Memory B cell (primary cell): ENCODE measurements around the gene SLC7A4.

Source experiments
- ATAC-seq: fragments of 150-1000 bp; cut with Tn5 transposase; 2 replicates; pipeline ENCODE4 v1.10.0; 2021; ENCODE audit warnings: low read depth, mild to moderate bottlenecking, moderate library complexity
- DNase-seq, 2 donors: peaks; one replicate each; pipeline ENCODE4 v3.0.0; 2022; ENCODE audit warnings: low spot score in 2 of 2
- H3K27ac Mint-ChIP-seq: one replicate; pipeline ENCODE4 v1.8.0; 2022; ENCODE audit warnings: mild to moderate bottlenecking, moderate library complexity, mixed read lengths
- H3K27me3 Mint-ChIP-seq: one replicate; pipeline ENCODE4 v1.8.0; 2022; ENCODE audit warnings: mixed read lengths
- H3K36me3 Mint-ChIP-seq: one replicate; pipeline ENCODE4 v1.8.0; 2022; ENCODE audit warnings: mild to moderate bottlenecking, mixed read lengths
- H3K4me1 Mint-ChIP-seq: one replicate; pipeline ENCODE4 v1.8.0; 2022; ENCODE audit warnings: mixed read lengths
- H3K4me3 Mint-ChIP-seq: one replicate; pipeline ENCODE4 v1.8.0; 2022; ENCODE audit warnings: mild to moderate bottlenecking, moderate library complexity, mixed read lengths
- H3K9me3 Mint-ChIP-seq: one replicate; pipeline ENCODE4 v1.8.0; 2022; ENCODE audit warnings: mixed read lengths

SLC7A4 gene

DNA sequence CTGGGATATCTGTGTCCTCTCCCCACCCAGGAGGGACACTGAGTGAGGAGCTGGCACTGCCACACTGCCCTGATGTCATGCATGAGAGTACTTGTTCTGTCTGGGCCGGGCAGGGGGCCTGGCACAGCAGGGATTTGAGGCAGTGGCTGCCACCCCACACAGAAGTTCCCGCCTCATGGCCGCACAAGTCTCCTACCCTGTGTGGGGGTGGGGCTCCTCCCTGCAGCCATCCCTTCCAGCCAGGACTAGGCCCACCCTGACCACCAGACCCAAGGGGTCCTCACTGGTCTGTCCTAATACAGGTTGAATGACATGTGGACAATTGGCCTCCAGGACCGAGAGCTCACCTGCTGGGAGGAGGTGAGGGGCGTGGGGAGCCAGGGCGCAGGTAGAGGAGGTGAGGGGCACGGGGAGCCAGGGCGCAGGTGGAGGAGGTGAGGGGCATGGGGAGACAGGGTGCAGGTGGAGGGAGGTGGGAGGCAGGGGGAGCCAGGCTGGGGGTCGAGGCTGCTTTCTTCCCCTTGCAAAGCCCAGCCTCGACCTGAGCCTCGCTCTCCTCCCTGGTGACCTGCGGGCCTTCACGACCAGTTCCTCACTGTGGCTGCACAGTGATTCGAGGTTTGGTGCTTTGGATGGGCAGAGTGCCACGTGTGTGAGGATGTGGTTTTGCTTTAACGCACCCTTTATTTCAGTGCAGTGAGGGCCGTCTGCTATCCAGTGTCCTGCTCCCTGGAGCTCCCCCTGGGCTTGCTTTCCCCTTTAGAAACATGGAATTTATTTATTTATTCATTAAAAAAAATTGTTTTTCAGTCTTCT is 42.8 kb downstream of the SLC7A4 start:
- H3K27me3 Mint-ChIP-seq, result no peaks in the 10 kb centered on the region
- no peak overlapping the region for H3K27ac Mint-ChIP-seq
- H3K4me3 Mint-ChIP-seq, result no peak overlapping the region
- H3K36me3 Mint-ChIP-seq, result peaks cover 12% of the 10 kb centered on the region
- H3K9me3 Mint-ChIP-seq, result no peaks in the 10 kb centered on the region
- peaks cover 2% of the 10 kb centered on the region for H3K4me1 Mint-ChIP-seq
- ATAC-seq (no peak), DNase-seq (no peak)

- H3K27me3 Mint-ChIP-seq, result no peaks in the 10 kb centered on the region
- no peak overlapping the region for H3K27ac Mint-ChIP-seq
- ATAC-seq (no peak), DNase-seq (no peak)
- H3K36me3 Mint-ChIP-seq, result peaks cover 16% of the 10 kb centered on the region
- H3K9me3 Mint-ChIP-seq, result no peaks in the 10 kb centered on the region
- peaks cover 6% of the 10 kb centered on the region for H3K4me1 Mint-ChIP-seq
- no peak overlapping the region for H3K4me3 Mint-ChIP-seq
These were observed 43.6 kb downstream of the SLC7A4 start for GRCh38 chr22:20988573-20989322.

GRCh38 chr22:20987375-20987774 is 45.0 kb downstream of the SLC7A4 start:
- DNase-seq (no peak), ATAC-seq (no peak)
- Mint-ChIP-seq H3K9me3 (no peaks in the 10 kb centered on the region), H3K4me3 (no peak overlapping the region), H3K27ac (no peak overlapping the region), H3K36me3 (peaks cover 14% of the 10 kb centered on the region), H3K27me3 (no peaks in the 10 kb centered on the region), H3K4me1 (peaks cover 13% of the 10 kb centered on the region)

DNA sequence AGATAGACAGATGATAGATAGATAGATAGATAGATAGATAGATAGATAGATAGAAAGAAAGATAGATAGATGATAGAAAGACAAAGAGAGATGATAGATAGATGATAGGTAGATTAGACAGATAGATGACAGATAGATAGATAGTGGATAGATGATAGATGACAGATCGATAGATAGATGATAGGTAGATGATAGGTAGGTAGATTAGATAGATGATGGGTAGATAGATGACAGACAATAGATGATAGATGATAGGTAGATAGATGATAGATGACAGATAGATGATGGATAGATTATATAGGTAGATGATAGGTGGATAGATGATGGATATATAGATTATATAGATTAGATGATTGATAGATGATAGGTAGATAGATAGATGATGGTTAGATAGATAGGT is 46.0 kb downstream of the SLC7A4 start:
- no peaks in the 10 kb centered on the region for H3K9me3 Mint-ChIP-seq
- peaks cover 16% of the 10 kb centered on the region for H3K4me1 Mint-ChIP-seq
- no peak overlapping the region for H3K27ac Mint-ChIP-seq
- DNase-seq (no peak), ATAC-seq (no peak)
- no peak overlapping the region for H3K4me3 Mint-ChIP-seq
- H3K36me3 Mint-ChIP-seq, result peaks cover 14% of the 10 kb centered on the region
- H3K27me3 Mint-ChIP-seq, result no peaks in the 10 kb centered on the region

GRCh38 chr22:20985720-20986119 is 46.6 kb downstream of the SLC7A4 start:
- ATAC-seq, result no peak
- H3K9me3 Mint-ChIP-seq, result no peaks in the 10 kb centered on the region
- H3K36me3 Mint-ChIP-seq, result peaks cover 11% of the 10 kb centered on the region
- H3K27me3 Mint-ChIP-seq, result no peaks in the 10 kb centered on the region
- no peak overlapping the region for H3K27ac Mint-ChIP-seq
- H3K4me1 Mint-ChIP-seq, result peaks cover 21% of the 10 kb centered on the region
- no peak overlapping the region for H3K4me3 Mint-ChIP-seq
- no peak for DNase-seq

DNA sequence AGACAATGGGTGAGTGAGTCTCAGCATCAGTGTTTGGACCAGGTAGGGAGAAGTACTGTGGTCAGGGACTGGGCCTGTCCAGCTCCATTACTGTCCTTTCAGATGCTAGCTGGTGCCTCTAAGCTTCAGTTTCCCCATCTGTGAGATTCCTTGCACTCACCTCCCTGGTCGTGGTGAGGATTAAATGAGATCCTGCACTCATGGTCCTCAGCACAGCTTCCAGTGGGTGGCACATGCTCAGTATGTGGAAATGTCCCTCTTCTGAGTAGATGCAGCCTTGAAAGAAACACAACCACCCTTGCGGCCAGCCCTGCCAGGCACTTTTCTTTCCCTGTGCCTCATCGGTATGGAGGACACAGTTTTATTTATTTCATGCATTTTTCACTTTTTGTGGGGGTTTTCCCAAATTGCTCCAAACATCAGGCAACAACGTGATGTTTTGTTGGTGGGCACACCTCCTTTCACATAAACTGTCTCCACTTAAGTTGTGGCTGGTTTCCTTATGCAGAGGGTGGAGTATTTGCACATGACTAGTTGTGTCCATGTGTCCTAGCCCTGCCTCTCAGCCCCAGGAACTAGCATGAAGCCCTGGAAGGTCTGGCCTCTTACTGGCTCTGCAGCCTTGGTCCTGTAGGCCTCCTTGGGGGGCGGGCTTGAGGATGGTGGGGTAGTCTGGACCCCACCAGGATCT is 49.1 kb downstream of the SLC7A4 start:
- DNase-seq, result no peak
- Mint-ChIP-seq H3K27me3 (peaks cover 3% of the 10 kb centered on the region), H3K36me3 (peaks cover 12% of the 10 kb centered on the region), H3K4me1 (peaks cover 28% of the 10 kb centered on the region), H3K9me3 (peaks cover 3% of the 10 kb centered on the region), H3K27ac (peak overlapping the region; percentile 90), H3K4me3 (peak overlapping the region; percentile 93)
- no peak for ATAC-seq

- H3K9me3 Mint-ChIP-seq, result peaks cover 3% of the 10 kb centered on the region
- peak overlapping the region; percentile 93 for H3K4me3 Mint-ChIP-seq
- peaks cover 3% of the 10 kb centered on the region for H3K27me3 Mint-ChIP-seq
- peaks cover 9% of the 10 kb centered on the region for H3K36me3 Mint-ChIP-seq
- H3K27ac Mint-ChIP-seq, result peak overlapping the region; percentile 90
- H3K4me1 Mint-ChIP-seq, result peaks cover 28% of the 10 kb centered on the region
- ATAC-seq (no peak), DNase-seq (no peak)
These were observed 49.8 kb downstream of the SLC7A4 start for GRCh38 chr22:20982563-20982882.

DNA sequence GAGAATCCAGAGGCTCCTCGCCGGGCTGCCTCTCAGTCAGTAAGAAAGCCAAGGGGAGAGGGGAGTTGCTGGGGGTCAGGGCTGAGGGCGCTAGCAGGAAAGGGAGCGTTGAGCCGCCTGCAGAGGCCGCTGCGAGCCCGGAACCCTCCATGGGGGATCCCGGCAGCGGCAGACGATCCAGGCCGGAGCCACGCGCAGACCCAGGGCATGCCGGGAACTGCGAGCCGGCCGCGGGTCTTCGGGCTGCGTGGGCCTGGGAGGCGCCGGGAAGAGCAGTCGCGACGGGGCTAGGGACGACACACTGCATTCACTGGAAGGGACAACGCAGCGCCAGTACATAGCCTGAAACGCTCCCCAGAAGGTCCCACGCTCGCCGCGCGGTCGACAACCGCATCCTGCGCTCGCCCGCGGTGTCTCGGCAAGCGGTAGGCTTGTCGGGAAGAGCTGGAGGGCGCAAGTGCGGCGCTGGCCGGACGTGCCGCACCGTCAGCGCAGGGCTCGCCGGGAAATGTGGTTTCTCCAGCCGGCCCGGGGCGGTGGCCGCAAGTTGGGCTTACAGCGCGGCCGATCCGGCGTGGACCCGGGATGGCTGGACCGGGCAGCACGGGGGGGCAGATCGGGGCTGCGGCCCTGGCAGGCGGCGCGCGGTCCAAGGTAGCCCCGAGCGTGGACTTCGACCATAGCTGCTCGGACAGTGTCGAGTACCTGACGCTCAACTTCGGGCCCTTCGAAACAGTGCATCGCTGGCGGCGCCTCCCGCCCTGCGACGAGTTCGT is 50.4 kb downstream of the SLC7A4 start, which contains the start of gene LZTR1:
Gene LZTR1, plus strand, starts transcription at position 511 of the 776 bp plus-strand sequence. Its CDS starts 75 bp downstream, at position 586.
- H3K4me3 Mint-ChIP-seq, result peak within 1 kb of the TSS; percentile 93
- peaks cover 8% of the 10 kb centered on the region for H3K36me3 Mint-ChIP-seq
- DNase-seq (peak; percentile 53 to 61), ATAC-seq (peak; percentile 74)
- peaks cover 28% of the 10 kb centered on the region for H3K4me1 Mint-ChIP-seq
- peaks cover 3% of the 10 kb centered on the region for H3K27me3 Mint-ChIP-seq
- H3K9me3 Mint-ChIP-seq, result peaks cover 3% of the 10 kb centered on the region
- H3K27ac Mint-ChIP-seq, result peak within 1 kb of the TSS; percentile 90

GRCh38 chr22:20980938-20981722 is 51.2 kb downstream of the SLC7A4 start:
- Mint-ChIP-seq H3K4me1 (peaks cover 26% of the 10 kb centered on the region), H3K9me3 (peaks cover 3% of the 10 kb centered on the region), H3K4me3 (peak overlapping the region; percentile 93), H3K27me3 (peaks cover 3% of the 10 kb centered on the region), H3K36me3 (peaks cover 5% of the 10 kb centered on the region), H3K27ac (peak overlapping the region; percentile 90)
- DNase-seq, result no peak
- ATAC-seq, result no peak

DNA sequence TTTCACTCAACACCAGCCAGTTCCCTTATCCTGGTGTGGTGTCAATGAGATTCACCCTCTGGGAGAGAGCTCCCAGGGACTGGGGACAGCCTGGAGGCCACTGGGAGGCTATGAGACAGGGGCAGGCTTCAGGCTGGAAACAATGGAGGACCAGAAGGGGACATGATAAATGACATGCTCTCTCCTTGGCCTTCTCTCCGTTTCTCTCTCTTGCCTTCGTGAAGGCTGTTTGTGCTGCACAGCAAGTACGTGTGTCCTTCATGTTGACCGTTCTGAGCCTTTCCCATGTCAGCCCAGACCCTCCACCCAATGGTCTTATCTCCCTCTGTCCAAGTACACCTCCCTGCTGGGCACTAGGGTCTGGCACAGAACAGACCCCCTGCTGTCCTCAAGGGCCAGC is 51.8 kb downstream of the SLC7A4 start:
- peaks cover 5% of the 10 kb centered on the region for H3K36me3 Mint-ChIP-seq

DNA sequence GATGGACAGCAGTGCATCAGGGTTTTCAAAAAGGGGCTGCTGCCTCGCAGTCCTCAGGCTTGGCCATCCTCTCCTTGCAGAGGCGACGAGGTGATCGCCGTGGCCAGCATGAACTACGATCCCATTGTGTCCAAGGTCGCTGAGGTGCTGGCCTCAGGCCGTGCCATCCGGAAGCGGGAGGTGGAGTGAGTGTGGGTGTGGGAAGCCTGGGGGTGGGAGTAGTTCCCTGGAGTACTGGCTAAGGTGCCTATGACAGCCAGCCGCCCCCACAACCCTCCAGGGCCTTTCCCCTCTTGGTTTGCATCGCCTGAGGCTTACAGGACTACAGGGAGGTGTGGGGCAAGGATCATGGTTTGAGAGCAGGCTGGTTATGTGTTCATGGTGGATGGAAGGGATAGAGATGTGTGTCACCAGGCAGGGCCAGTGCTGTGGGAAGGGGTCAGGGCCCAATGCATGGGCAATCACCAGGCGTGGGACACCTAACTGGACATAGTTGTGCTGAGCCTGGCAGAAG is 52.4 kb downstream of the SLC7A4 start:
- Mint-ChIP-seq H3K27ac (no peak overlapping the region), H3K4me3 (no peak overlapping the region), H3K4me1 (peaks cover 26% of the 10 kb centered on the region), H3K27me3 (peaks cover 3% of the 10 kb centered on the region), H3K36me3 (peaks cover 5% of the 10 kb centered on the region), H3K9me3 (peaks cover 3% of the 10 kb centered on the region)
- ATAC-seq (no peak), DNase-seq (no peak)

More for the DNA sequence above, 51.8 kb downstream of the SLC7A4 start:
- ATAC-seq (no peak), DNase-seq (no peak)
- Mint-ChIP-seq H3K9me3 (peaks cover 3% of the 10 kb centered on the region), H3K27ac (no peak overlapping the region), H3K27me3 (peaks cover 3% of the 10 kb centered on the region), H3K4me1 (peaks cover 26% of the 10 kb centered on the region), H3K4me3 (no peak overlapping the region)

- ATAC-seq (peak; percentile 77), DNase-seq (peak in 1 of 2 donors; percentile 58)
- H3K4me3 Mint-ChIP-seq, result peak overlapping the region; percentile 75
- peaks cover 3% of the 10 kb centered on the region for H3K9me3 Mint-ChIP-seq
- H3K27me3 Mint-ChIP-seq, result peaks cover 3% of the 10 kb centered on the region
- H3K27ac Mint-ChIP-seq, result peak overlapping the region; percentile 81
- H3K36me3 Mint-ChIP-seq, result peaks cover 5% of the 10 kb centered on the region
- H3K4me1 Mint-ChIP-seq, result peaks cover 26% of the 10 kb centered on the region
These were observed 53.0 kb downstream of the SLC7A4 start for GRCh38 chr22:20979243-20979809.
